DMS53 (cell line): Measurements from ENCODE around the gene ELP5.

Experiments
- DNase-seq: peaks from one replicate; lab custom pipeline; 2025; lab: John Stamatoyannopoulos, UW

Gene ELP5

DNA sequence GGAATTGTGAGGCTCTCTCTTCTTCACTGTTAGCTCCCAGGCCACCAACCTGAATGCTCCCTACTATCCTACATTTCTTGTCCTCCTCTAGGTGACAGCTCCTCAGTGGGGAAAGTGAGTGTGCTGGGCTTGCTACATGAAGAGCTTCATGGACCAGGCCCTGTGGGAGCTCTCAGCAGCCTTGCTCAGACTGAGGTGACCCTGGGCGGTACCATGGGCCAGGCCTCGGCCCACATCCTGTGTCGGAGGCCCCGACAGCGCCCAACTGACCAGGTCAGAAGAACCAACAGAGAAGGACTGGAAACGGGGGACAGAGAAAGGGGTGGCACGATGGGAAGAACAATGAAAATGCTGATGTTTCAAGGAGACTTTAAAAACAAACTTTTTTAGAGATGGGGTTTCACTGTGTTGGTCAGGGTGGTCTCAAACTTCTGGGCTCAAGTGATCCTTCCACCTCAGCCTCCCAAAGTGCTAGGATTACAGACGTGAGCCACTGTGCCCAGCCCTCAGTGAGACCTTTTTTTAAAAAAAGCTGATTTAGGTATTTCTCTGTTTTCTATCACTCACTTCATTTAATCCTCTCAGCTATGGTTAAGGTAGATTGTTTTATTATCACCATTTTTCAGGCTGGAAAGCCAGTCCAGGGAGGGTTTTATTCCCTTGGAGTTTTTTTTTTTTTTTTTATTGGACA is 4.9 kb downstream of the ELP5 start:
- no peak for DNase-seq

DNA sequence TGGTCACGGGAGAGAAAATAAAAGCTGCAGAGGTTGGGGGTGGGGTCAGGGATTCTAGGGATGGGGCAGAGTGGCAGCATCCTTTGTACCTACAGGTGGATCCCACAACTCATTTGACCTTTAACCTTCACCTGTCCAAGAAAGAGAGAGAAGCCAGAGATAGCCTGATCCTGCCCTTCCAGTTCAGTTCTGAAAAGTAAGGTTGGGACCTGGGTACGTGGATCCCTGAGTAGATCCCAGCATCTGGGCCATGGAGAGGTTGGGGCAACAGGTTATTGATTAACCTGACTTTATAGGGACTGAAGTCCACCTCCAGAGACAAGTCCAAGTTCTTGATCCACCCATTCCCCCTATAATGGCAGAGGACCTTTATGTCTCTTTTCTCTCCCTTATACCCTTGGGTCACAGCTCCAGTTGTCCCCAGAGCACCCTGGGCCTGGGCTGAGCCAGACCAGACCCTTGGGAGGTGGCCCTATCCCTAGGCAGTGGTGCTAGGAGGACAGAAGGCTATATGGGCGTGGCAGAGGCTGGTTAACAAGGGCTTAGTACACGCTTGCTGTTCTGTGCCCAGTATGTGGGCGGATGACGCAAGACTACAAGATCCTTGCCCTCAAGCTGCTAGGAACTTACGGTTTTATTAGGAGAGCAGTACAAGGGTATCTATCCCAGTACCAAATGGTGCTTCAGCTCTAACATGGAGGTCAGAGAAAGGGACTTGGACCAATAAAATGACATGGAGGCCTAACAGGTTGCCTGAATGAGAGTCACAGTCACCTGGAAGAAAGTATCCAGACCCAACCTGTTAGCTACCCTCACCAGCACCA is 6.9 kb downstream of the ELP5 start:
- peak; percentile 64 for DNase-seq

DNA sequence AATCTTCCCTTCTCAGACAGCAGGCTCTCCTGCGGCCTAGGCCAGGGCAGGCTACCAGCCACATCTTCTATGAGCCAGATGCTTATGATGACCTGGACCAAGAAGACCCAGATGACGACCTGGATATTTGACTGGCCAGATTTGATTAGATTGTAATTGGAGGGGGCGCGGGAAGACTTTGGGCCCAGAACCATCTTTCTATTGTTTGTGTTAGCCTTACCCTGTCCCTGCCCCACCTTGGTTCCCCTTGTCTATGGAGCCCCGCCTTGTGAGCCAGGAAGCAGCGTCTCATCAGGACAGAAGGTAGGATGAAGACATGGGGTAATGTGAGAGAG is 7.5 kb downstream of the ELP5 start:
- DNase-seq: no peak

DNA sequence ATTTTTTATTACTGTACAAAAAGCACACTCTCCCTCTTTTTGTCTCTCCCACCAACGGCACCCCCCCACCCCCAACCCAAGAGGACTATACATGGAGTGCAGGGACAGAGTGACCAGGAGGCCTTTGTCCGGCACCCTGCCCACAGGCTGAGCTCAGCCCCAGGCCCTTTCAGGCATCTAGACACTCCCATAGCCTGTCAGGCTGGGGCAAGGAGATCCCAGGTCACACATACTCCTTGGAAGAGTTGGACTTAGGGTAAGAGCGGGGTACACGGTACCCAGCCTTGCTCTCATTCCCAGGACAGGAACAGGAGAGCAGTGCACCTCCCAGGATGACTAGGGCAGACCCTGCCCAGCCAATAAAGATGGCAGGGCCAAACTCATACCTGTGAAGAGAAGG is 8.1 kb downstream of the ELP5 start:
- DNase-seq: peak; percentile 48

DNA sequence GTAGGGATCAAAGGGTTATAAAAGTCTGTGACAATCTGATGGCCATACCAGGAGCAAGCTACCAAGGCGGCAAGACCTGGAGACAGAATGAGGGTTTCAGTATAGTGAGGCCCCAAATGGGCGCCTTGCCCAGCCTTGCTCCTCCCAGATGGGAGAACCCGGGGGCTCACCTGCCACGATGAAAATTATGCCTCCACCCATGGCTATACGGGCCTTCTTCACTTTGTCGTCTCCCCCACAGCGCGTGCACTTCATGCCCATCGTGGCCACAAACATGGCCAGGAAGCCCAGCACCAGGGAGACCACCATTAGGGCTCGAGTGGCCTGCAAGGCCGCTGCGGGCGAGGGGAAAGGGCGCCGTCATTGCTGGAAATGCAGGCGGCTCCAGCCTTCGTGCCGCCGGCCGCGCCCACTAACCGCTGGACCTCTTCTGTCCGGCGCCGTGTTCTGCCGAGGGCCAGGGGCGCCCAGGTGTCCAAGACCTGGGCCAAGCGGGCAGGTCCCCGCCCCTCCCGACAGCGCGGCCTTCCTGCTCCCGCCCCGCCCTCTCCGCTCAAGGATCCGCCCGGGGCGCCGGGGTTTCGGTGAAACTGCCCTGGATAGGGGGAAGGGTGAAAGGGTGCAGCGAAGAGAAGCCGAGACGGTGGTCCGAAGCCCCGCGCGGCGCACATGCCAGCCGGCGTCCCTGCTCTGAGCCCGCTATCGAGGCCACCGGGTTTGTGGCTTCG is 8.8 kb downstream of the ELP5 start:
- peak; percentile 96 for DNase-seq

DNA sequence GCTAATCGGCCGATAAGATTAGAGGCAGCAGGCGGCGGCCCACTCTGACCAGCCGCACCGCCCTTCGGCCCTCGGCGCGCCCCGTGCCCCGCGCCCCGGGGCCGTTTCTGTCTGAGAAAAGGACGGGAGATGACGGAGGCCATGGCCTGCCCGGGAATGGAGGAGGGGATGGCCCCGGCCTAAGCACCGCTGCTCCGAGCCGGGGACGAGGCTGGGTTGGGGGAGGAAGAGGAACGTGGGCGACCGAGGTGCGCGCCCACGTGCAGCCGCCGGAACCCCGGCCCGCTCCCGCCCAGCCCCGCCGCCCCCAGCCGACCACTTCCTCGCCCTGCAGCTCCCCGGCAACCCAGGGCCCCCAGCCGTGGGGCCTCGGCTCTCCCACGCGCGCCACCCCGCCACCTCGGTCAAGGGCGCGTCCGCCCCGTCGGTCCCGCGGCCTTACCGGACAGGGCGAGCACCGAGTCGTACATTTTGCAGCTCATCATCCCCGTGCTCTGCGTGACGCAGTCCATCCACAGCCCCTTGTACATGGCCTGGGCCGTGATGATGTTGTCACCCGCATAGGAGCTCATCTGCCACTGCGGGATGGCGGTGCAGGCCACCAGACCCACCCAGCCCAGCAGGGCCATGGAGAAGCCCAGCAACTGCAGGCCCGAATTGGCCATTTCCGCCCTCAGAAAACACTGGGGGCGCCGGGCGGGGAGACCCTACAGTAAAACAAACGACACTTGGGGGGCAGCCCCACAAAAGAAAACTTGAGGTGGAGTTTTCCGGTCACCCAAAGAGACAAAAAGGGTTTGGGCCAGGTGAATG is 9.6 kb downstream of the ELP5 start:
- peak; percentile 78 for DNase-seq

DNA sequence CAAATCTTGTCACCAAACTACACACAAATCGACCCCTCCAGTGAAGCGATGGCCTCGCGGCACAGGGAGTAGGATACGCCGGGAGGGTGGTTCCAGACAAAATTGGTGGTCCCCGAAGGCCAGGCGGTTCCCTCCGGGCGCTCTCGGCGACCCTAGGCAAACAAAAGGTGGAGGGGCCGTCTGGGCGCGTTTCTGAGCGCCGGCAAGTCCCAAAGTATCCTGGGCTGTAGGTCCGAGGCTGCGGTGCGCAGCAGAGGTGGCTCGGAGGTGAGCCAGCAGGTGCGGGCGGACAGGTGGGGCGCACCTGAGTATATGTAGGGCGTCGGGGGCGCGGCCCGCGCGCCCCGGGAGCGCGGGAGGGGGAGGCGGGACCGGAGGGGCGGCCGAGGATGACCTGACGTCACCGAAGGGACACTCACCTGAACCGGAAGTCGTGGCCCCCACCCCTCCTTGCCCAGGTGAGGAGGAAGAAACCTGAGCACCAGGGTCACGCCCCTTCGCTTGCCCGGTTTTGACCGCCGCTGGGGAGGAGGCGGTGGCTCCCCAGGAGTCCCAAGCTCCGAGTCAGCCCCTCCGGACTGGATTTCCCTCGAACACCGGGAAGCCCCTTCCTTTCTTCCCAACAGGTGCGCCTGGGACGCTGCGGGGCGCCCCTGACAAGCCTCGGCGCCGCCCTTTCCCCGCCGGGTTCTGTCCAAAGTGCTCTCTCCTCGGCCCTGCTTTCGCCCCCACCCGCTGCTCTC is 10.3 kb downstream of the ELP5 start, which contains the start of gene CLDN7:
Gene CLDN7 (minus strand): TSS at position 287 of the 743 bp plus-strand sequence. CDS start 435 bp downstream, outside the sequence.
- DNase-seq: peak; percentile 99

DNA sequence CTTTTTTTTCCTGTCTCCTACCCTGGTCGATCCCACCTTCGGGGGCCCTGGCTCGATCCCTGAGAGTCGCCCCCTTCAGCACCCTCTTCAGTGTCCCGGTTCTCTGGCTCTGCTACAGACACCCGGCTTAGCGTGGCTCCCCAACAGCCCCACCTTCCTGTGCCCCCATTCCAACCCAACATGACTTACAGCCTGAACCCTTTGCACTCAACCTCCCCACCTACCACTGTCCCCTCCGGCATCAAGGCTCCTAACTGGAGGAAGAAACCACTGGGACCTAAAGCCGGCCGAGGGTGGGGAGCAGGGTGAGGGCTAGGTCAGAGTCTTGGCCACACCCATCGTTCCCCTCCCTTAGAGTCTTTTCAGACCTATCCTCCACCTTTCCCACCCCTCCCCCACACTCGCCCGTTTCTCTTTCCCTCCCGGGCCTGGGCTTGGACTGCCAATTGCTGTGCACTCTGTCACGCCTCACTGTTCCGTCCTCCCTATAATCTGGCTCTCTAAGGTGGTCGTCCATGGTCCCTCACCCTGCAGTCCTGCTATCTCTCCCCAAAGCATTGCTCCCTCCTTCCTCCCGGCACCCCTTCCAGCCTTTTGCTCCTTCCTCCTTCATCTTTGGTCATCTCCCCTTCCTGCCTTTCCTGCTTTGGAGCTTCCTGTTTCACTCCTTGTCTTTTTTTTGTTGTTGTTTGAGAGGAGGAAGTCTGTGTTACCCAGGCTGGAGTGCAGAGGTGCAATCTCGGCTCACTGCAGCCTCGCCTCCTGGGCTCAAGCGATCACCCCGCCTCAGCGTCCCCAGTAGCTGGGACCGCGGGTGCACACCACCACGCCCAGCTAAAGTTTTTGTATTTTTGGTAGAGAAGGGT is 11.2 kb downstream of the ELP5 start:
- peak; percentile 83 for DNase-seq

DNA sequence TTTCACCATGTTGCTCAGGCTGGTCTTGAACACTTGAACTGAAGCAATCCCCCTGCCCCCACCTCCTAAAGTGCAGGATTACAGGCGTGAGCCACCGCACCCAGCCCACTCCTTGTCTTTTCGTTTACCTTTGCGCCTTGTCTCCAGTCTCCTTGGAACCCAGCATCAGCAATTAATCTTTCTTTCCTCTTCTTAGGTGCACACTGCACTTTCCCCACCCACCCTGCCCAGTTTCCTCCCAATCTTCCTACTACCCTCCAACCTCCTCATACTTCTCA is 11.7 kb downstream of the ELP5 start:
- no peak for DNase-seq

DNA sequence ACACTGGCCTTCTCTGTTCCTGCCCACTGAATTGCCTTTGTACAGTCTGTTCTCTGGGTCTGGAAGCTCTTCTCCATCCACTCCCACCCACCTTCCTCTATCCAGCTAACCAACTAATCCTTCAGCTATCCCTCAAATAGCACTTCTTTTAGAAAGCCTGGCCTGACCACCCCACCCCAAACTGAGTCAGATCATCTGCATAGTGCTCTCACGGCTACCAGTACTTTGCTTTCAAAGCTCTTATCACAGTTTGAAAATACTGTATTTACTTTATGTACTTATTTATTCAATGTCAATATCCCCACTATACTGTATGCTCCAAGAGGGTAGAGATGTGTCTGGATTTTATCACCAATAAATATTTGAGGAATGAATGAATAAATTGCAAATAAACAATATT is 14.8 kb downstream of the ELP5 start:
- peak; percentile 43 for DNase-seq

DNA sequence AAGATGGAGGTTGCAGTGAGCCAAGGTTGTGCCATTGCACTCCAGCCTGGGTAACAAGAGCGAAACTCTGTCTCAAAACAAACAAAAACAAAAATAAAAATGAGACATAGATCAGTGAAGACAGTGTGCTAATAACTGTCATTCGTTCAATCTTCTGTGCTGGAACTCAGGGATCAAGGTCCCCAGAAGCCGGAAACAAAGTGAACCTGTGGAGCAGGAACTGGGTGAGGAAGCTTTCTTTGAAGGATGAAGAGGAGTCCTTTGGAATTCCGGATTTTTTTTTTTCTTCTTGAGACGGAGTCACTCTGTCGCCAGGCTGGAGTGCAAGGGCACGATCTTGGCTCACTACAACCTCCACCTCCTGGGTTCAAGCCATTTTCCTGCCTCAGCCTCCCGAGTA is 27.4 kb downstream of the ELP5 start:
- DNase-seq: no peak

DNA sequence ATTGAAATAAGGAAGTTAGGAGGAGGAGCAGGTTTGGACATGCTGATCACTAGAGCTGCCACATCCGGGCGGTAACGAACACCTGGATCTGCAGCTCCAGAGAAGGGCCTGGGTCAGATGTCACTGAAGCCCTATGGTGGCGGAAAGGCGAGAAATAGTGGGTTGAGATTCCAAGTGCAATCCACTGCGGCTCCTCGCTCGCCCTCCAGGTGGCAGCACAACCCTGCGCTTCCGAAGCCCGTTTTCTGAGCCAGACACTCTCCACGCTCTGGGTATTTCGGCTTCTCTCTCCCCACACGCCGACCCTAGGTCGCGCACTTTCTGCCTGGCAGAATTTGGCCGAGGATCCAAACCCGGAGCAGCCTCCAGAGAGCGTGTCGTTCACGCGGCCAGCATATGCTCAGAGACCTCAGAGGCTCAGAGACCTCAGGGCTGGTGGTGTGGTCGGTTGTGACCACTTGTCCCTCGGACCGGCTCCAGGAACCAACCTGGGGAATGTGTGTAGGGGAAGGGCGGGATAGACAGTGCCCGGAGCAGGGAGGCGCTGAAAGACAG is 28.6 kb downstream of the ELP5 start:
- DNase-seq: peak; percentile 96

DNA sequence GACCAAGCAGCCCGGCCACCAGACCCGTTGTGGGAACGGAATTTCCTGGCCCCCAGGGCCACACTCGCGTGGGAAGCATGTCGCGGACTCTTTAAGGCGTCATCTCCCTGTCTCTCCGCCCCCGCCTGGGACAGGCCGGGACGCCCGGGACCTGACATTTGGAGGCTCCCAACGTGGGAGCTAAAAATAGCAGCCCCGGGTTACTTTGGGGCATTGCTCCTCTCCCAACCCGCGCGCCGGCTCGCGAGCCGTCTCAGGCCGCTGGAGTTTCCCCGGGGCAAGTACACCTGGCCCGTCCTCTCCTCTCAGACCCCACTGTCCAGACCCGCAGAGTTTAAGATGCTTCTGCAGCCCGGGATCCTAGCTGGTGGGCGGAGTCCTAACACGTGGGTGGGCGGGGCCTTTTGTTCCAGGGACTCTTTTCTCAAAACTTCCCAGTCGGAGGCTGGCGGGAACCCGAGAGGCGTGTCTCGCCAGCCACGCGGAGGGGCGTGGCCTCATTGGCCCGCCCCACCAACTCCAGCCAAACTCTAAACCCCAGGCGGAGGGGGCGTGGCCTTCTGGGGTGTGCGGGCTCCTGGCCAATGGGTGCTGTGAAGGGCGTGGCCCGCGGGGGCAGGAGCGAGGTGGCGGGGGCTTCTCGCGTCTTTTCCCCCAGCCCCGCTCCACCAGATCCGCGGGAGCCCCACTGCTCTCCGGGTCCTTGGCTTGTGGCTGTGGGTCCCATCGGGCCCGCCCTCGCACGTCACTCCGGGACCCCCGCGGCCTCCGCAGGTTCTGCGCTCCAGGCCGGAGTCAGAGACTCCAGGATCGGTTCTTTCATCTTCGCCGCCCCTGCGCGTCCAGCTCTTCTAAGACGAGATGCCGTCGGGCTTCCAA is 29.3 kb downstream of the ELP5 start, which contains the start of gene SLC2A4:
Gene SLC2A4 (plus strand): TSS at position 645 of the 879 bp plus-strand sequence. CDS start 217 bp downstream, at position 862.
- peak; percentile 98 for DNase-seq

DNA sequence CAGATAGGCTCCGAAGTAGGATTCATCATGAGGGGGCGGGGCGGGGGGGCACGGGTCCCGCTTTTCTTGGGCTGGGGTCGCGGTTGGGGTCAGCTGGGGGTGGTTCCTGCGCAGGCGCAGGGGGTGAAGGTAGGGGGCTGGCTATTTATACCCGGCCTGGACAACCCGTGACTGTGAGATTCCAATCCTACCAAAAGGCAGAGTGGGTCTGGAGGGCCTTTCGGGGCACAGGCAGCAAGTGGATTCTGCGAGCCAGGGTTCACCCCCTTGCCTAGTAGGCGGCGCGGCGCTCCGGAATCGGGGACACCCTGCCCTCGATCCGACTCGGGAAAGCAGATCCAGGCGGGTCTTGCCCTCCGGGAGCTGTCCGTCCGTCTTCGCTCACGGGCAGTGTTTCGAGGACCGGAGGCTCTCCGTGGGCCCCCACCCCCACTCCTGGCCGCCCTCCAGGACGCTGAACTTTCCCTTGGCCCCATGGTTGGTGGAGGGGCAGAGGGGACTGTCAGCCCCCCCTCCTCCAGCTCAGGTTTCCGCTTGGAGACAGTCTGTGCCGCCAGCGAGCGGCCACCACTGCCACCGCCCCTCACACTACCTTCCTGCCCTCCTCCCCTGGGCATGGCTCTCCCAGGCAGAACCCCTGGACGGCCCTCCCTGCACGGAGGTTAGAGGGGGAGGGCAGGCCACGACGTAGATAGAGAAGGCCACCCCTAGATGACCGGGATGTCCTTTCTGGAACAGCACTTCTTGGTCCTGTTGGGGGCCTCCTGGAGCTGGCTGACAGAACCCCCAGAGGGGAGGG is 30.1 kb downstream of the ELP5 start:
- no peak for DNase-seq

DNA sequence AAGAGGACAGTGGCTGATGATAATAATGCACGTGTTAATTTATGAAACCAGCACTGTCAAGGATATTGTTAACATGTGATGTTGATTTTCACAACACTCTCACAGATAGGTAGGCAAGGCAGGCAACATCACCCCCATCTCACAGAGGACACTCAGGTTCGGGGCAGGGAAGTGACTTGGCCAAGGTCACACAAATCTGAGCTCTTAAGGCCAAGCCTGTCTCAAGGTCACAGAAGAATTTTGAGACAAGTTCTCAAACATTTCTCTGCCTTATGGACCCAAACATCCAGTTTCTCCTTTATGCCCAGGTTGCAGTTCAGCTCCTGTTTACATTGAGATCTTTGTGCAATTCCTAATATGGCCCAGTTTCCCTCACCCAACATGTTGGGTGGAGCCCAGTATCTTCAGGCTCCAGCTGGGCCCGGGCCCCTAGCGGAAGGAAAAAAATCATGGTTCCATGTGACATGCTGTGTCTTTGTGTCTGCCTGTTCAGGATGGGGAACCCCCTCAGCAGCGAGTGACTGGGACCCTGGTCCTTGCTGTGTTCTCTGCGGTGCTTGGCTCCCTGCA is 30.8 kb downstream of the ELP5 start:
- peak; percentile 42 for DNase-seq

DNA sequence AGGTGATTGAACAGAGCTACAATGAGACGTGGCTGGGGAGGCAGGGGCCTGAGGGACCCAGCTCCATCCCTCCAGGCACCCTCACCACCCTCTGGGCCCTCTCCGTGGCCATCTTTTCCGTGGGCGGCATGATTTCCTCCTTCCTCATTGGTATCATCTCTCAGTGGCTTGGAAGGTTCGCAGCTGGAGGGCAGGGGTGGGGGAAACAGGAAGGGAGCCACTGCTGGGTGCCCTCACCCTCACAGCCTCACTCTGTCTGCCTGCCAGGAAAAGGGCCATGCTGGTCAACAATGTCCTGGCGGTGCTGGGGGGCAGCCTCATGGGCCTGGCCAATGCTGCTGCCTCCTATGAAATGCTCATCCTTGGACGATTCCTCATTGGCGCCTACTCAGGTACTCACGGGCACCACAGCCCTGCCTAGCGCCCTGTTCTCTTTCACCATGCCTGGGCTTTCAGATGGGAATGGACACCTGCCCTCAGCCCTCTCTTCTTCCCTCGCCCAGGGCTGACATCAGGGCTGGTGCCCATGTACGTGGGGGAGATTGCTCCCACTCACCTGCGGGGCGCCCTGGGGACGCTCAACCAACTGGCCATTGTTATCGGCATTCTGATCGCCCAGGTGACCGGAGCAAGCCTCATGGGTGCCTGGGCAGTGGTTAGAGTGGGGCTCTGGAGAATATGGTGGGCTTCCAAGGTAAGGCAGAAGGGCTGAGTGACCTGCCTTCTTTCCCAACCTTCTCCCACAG is 31.6 kb downstream of the ELP5 start:
- DNase-seq: no peak

DNA sequence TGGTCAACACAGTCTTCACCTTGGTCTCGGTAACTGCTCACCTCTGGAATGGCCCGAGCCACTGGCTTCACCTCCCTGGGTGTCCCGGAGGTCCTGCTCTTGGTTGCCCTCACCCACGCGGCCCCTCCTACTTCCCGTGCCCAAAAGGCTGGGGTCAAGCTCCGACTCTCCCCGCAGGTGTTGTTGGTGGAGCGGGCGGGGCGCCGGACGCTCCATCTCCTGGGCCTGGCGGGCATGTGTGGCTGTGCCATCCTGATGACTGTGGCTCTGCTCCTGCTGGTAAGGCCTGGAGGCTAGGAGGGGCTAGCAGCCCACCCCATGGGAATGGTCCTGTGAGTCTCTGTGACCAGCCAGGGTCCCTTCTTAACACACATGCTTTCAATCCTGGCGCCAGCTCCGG is 32.9 kb downstream of the ELP5 start:
- DNase-seq: no peak
